Spleen (tissue), 13 donors: ENCODE data around the gene SLC25A38. TPM values are rescaled to one million over a fixed set of nuclear protein-coding genes. Genes with fewer than 3 reads are reported as not detected.

ENCODE experiments used
- DNase-seq: peaks from one replicate; pipeline ENCODE4 v3.0.0-alpha.2; 2020
- H3K27ac ChIP-seq, 8 donors: fragments of 200-600 bp; sonication (generic) in 7 of 8; 1 replicate in 4 of 8; 2 replicates in 4 of 8; pipeline versions ENCODE4 v1.5.0 to v1.8.0; 2016 to 2021; ENCODE audit warnings: inconsistent platforms in 4 of 8, mild to moderate bottlenecking in 4 of 8, moderate library complexity in 1 of 8
- H3K27me3 ChIP-seq, 7 donors: fragments of 200-600 bp; sonication (generic) in 6 of 7; replicated peaks in 1 of 7; 1 replicate in 4 of 7; 2 replicates in 3 of 7; pipeline versions ENCODE4 v1.5.0 to v1.8.0; 2016 to 2021; ENCODE audit warnings: inconsistent platforms in 3 of 7, mild to moderate bottlenecking in 1 of 7
- H3K36me3 ChIP-seq, 6 donors: fragments of 200-600 bp; sonication (generic) in 5 of 6; 1 replicate in 4 of 6; 2 replicates in 2 of 6; pipeline versions ENCODE4 v1.5.0 to v1.8.0; 2016 to 2021; ENCODE audit warnings: inconsistent platforms in 2 of 6
- H3K4me1 ChIP-seq, 6 donors: fragments of 200-600 bp; sonication (generic) in 5 of 6; 1 replicate in 3 of 6; 2 replicates in 3 of 6; pipeline versions ENCODE4 v1.5.0 to v1.8.0; 2016 to 2021; ENCODE audit warnings: inconsistent platforms in 3 of 6
- H3K4me3 ChIP-seq, 8 donors: fragments of 200-600 bp; sonication (generic) in 7 of 8; 1 replicate in 4 of 8; 2 replicates in 4 of 8; pipeline versions ENCODE4 v1.5.0 to v1.8.0; 2016 to 2021; ENCODE audit warnings: inconsistent platforms in 4 of 8, mild to moderate bottlenecking in 4 of 8, moderate library complexity in 2 of 8
- H3K9me3 ChIP-seq, 8 donors: fragments of 200-600 bp; sonication (generic) in 7 of 8; 1 replicate in 4 of 8; 2 replicates in 4 of 8; pipeline versions ENCODE4 v1.5.0 to v1.8.0; 2016 to 2021; ENCODE audit warnings: inconsistent platforms in 4 of 8
- POLR2A ChIP-seq, 3 donors: fragments of 450-650 bp; IDR thresholded peaks; one replicate each; pipeline ENCODE4 v1.5.1; 2017; ENCODE audit warnings: antibody characterized with exemption in 3 of 3, mild to moderate bottlenecking in 1 of 3
- POLR2AphosphoS5 ChIP-seq, 3 donors: sonication (generic); formaldehyde crosslinking; IDR thresholded peaks; one replicate each; pipeline ENCODE4 v1.5.1; 2017; ENCODE audit warnings: antibody characterized with exemption in 3 of 3
- WGBS, 5 donors: extraction: QIAGEN DNeasy Blood & Tissue Kit in 3 of 5; methylation state at CpG; one replicate each; pipeline versions ENCODE4 v1.1.5 to v1.1.7; 2013 to 2018; 5-methylcytosine and 5-hydroxymethylcytosine counted together
- intact Hi-C: fragments of 100-400 bp; cut with DNase I; formaldehyde crosslinking; loops from one replicate; pipeline ENCODE4 v1.15.0; 2023; ENCODE audit warnings: low total_unique reads
- long read RNA-seq, 2 donors: transcript quantifications; one replicate each; lab custom pipeline, GENCODE V29; 2026
- polyA plus RNA-seq, 3 donors: library from polyadenylated mRNA; stranded (reverse); fragments of 200-250 nt; gene quantifications; one replicate each; pipeline ENCODE4 v1.2.1, GENCODE V29; 2013
- total RNA-seq, 7 donors: library from RNA; depleted of rRNA in 3 of 7; stranded (reverse); fragments of >200 nt in 3 of 7; fragmentation: NEBNext Ultra II Directional in 4 of 7; extraction: Animal tissue kit (Norgen Biotek cat#: 25700) in 4 of 7; gene quantifications; one replicate each; pipeline versions ENCODE4 v1.1.0 to v1.2.1, GENCODE V29; 2016 to 2021
- TF ChIP-seq, protein P1 (sequence below), 11 experiments: fragments of 200-600 bp in 7 of 11; fragments of 450-650 bp in 4 of 11; sonication (generic) in 4 of 11; IDR thresholded peaks in 8 of 11; conservative IDR thresholded peaks in 3 of 11; 1 replicate in 7 of 11; 2 replicates in 4 of 11; pipeline versions ENCODE4 v1.4.0 to v1.8.0; 2016 to 2021; ENCODE audit warnings: antibody characterized with exemption in 11 of 11, inconsistent platforms in 4 of 11, mild to moderate bottlenecking in 1 of 11
- donor health status: healthy with polysubstance abuse.
- donor health status: DM: no; HTN: no; CAD: no; lungs with moderate emphysema.
- donor health status: DM: no; HTN: no; CAD: no.
- donor health status: Bipolar disorder and iron deficiency.
- donor health status: healthy.
- donor health status: DM: no; HTN: no; CAD: no.
- donor health status: DM: yes; HTN: yes; CAD: no.

The SLC25A38 gene, protein sequence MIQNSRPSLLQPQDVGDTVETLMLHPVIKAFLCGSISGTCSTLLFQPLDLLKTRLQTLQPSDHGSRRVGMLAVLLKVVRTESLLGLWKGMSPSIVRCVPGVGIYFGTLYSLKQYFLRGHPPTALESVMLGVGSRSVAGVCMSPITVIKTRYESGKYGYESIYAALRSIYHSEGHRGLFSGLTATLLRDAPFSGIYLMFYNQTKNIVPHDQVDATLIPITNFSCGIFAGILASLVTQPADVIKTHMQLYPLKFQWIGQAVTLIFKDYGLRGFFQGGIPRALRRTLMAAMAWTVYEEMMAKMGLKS
- 10 to 100 TPM; 23.7 to 30.2 (median 26.0) TPM for total RNA-seq
- polyA plus RNA-seq: 10 to 100 TPM; 32.3 to 38.4 (median 34.6) TPM
- long read RNA-seq, donor 1, transcript SLC25A38-201 (7 exons, 2,147 nt): major isoform, 10 of 10 reads
- long read RNA-seq, donor 1, partial matches to known transcripts: 0 of 10 reads
- long read RNA-seq, donor 1, other reads (novel, unspliced or antisense): 0 of 10 reads
- long read RNA-seq, donor 2, transcript SLC25A38-201 (7 exons, 2,147 nt): major isoform, 9 of 9 reads
- long read RNA-seq, donor 2, partial matches to known transcripts: 0 of 9 reads
- long read RNA-seq, donor 2, other reads (novel, unspliced or antisense): 0 of 9 reads

DNA sequence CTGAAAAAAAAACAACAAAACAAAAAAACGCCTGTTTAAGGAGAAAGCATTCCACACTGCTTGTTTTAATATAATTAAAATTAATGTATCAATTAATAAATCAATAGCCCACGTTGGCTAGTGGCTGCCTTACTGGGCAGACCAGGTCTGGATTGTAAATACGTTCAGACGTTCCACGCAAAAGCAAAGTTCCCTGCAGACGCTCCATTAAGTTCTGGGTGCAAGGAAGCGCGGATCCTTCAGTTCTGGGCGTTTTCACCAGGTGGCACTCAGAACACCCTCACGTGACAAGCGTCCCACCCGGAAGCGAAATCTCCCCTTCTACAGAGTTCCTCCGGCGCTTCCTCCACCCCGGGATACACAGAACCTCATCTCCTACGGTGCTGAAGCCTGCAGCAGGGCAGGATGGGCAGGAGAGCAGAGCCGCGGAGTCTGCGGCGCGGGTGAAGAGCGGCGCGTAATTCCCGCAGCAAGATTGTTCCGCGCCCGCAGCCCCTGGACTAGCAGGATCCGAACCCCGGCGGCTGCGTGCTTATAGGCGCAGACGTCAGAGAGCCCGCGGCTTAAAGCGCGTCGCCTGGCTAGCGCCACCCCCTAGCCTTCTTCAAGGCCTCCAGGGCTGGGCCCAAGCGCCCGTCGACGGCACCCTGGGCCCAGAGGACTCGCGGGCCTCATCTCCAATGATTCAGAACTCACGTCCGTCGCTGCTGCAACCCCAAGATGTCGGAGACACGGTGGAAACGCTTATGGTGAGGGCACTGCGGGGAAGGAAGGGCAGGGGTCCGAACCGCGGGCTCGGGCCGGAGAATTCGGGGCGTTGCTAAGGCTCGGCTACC lies at the start of gene SLC25A38:
Gene SLC25A38 (plus strand): TSS at position 326 of the 836 bp plus-strand sequence. CDS start 355 bp downstream, at position 681.
- TF ChIP-seq, protein P1, sequence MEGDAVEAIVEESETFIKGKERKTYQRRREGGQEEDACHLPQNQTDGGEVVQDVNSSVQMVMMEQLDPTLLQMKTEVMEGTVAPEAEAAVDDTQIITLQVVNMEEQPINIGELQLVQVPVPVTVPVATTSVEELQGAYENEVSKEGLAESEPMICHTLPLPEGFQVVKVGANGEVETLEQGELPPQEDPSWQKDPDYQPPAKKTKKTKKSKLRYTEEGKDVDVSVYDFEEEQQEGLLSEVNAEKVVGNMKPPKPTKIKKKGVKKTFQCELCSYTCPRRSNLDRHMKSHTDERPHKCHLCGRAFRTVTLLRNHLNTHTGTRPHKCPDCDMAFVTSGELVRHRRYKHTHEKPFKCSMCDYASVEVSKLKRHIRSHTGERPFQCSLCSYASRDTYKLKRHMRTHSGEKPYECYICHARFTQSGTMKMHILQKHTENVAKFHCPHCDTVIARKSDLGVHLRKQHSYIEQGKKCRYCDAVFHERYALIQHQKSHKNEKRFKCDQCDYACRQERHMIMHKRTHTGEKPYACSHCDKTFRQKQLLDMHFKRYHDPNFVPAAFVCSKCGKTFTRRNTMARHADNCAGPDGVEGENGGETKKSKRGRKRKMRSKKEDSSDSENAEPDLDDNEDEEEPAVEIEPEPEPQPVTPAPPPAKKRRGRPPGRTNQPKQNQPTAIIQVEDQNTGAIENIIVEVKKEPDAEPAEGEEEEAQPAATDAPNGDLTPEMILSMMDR (IDR thresholded peaks at IDR 0.05 in 8 of 11, conservative IDR thresholded peaks at IDR 0.05 in 3 of 11): peak in 7 of 11 experiments; percentile 33 to 55 (median 44)
- TF ChIP-seq POLR2A (IDR thresholded peaks at IDR 0.05) (peak in 1 of 3 donors; percentile 11), POLR2AphosphoS5 (IDR thresholded peaks at IDR 0.05) (peak; percentile 79 to 86 (median 85))
- H3K4me1 ChIP-seq: peaks cover 24 to 60% (median 42%) of the 10 kb centered on the region in 6 donors
- H3K36me3 ChIP-seq: no peaks in the 10 kb centered on the region
- no peaks in the 10 kb centered on the region for H3K27me3 ChIP-seq
- no peaks in the 10 kb centered on the region for H3K9me3 ChIP-seq
- WGBS, 5 donors: 0 to 1% (median 0%) methylated on average over 50 to 62 of the region's 62 CpGs
- peak within 1 kb of the TSS; percentile 85 to 98 (median 93) for H3K27ac ChIP-seq
- peak; percentile 96 for DNase-seq
- H3K4me3 ChIP-seq: peak within 1 kb of the TSS; percentile 71 to 99 (median 92)
- intact Hi-C loops: no loop called here

DNA sequence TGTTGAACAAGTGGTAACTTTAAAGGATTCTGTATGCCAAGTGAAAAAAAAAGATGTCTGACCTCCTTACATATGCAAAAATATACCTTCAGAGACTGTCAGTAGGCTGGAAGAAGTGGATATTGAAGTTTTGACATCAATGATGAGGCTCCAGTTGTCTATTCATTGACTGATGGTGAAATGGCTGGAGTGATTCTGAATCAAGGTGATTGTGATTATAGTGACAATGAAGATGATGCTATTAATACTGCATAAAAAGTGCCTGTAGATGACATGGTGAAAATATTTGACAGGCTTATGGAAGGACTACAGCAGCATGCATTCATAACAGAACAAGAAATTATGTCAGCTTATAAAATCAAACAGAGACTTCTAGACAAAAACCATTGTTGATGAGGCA lies 49.6 kb upstream of the SLC25A38 start:
- Histone ChIP-seq H3K9me3 (no peaks in the 10 kb centered on the region), H3K27ac (no peak overlapping the region), H3K4me1 (no peaks in the 10 kb centered on the region), H3K36me3 (no peaks in the 10 kb centered on the region), H3K27me3 (no peaks in the 10 kb centered on the region), H3K4me3 (no peak overlapping the region)
- TF ChIP-seq POLR2AphosphoS5 (IDR thresholded peaks at IDR 0.05) (no peak), POLR2A (IDR thresholded peaks at IDR 0.05) (no peak)
- TF ChIP-seq, protein P1 (IDR thresholded peaks at IDR 0.05 in 8 of 11, conservative IDR thresholded peaks at IDR 0.05 in 3 of 11): no peak
- no peak for DNase-seq
- intact Hi-C loops: no loop called here

DNA sequence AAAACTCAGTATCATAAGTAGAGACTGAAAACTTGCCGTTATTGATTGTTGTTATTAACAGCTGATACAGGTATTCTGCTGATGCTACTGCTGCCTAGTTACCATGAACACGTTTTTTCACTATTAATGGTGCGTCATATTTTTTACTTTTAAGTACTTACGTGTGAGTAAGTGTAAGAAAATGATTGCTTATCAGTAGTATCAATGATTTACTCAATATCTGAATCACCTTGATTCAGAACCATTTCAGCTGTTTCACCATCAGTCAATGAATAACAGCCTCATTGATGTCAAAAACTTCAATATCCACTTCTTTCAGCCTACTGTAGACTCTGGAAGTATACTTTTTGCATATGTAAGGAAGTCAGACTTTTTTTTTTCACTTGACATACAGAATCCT lies 49.0 kb upstream of the SLC25A38 start:
- Histone ChIP-seq H3K4me3 (no peak overlapping the region), H3K27me3 (no peaks in the 10 kb centered on the region), H3K27ac (no peak overlapping the region), H3K9me3 (no peaks in the 10 kb centered on the region), H3K36me3 (no peaks in the 10 kb centered on the region), H3K4me1 (no peaks in the 10 kb centered on the region)
- WGBS, 5 donors: 80 to 92% (median 92%) methylated on average over 4 of the region's 4 CpGs
- intact Hi-C loops: no loop called here
- TF ChIP-seq POLR2A (IDR thresholded peaks at IDR 0.05) (no peak), POLR2AphosphoS5 (IDR thresholded peaks at IDR 0.05) (no peak)
- TF ChIP-seq, protein P1 (IDR thresholded peaks at IDR 0.05 in 8 of 11, conservative IDR thresholded peaks at IDR 0.05 in 3 of 11): no peak
- DNase-seq: no peak
